T47D (cell line): ENCODE results near the gene ETS2.
A peak's percentile ranks its signal among the peaks of the same experiment; 100 is the strongest.

Experiments used
- DNase-seq, 2 experiments: peaks; one replicate each; pipeline versions ENCODE4 v3.0.0 to v3.0.0-alpha.2; 2011 to 2012; ENCODE audit warnings: low read depth in 1 of 2, low spot score in 1 of 2
- JUND ChIP-seq: IDR thresholded peaks from 2 replicates; pipeline ENCODE4 v1.6.1; 2012; ENCODE audit warnings: low read depth
- in situ Hi-C: cut with HindIII; loops from 2 replicates; pipeline ENCODE4 v1.10.0; 2016; ENCODE audit warnings: low sequenced_read_pairs, low pct_unique_long_range_greater_than_20kb

The ETS2 gene

GRCh38 chr21:38805328-38806152 lies at the start of gene ETS2:
TSS of gene ETS2 (plus strand) at chr21:38805929. CDS start at chr21:38810035, 4,106 bp downstream.
- in situ Hi-C loops: no loop called here

GRCh38 chr21:38756746-38757145 lies 49.0 kb upstream of the ETS2 start:
- in situ Hi-C loops: no loop called here

More at GRCh38 chr21:38805328-38806152, at the start of gene ETS2:
- TF ChIP-seq JUND: no peak
- DNase-seq: peak; percentile 89 to 95

GRCh38 chr21:38758501-38759214 lies 47.1 kb upstream of the ETS2 start:
- DNase-seq: no peak
- in situ Hi-C loops: no loop called here
- no peak for TF ChIP-seq JUND

More at GRCh38 chr21:38756746-38757145, 49.0 kb upstream of the ETS2 start:
- DNase-seq: no peak
- no peak for TF ChIP-seq JUND

- DNase-seq: no peak
- in situ Hi-C loops: no loop called here
- no peak for TF ChIP-seq JUND
Observed at GRCh38 chr21:38759413-38759812, 46.3 kb upstream of the ETS2 start.

- in situ Hi-C loops: no loop called here
- no peak for DNase-seq
- no peak for TF ChIP-seq JUND
Observed at GRCh38 chr21:38760017-38760761, 45.5 kb upstream of the ETS2 start.

GRCh38 chr21:38760762-38761155 lies 45.0 kb upstream of the ETS2 start:
- TF ChIP-seq JUND: no peak
- in situ Hi-C loops: no loop called here
- DNase-seq: no peak

GRCh38 chr21:38761531-38761930 lies 44.2 kb upstream of the ETS2 start:
- in situ Hi-C loops: no loop called here
- DNase-seq: no peak
- no peak for TF ChIP-seq JUND

GRCh38 chr21:38765056-38765455 lies 40.7 kb upstream of the ETS2 start:
- no peak for DNase-seq
- TF ChIP-seq JUND: no peak
- in situ Hi-C loops: no loop called here

GRCh38 chr21:38766987-38767722 lies 38.6 kb upstream of the ETS2 start:
- no peak for TF ChIP-seq JUND
- in situ Hi-C loops: no loop called here
- DNase-seq: no peak

GRCh38 chr21:38768471-38769063 lies 37.2 kb upstream of the ETS2 start:
- no peak for TF ChIP-seq JUND
- in situ Hi-C loops: no loop called here
- DNase-seq: no peak

GRCh38 chr21:38769191-38769780 lies 36.4 kb upstream of the ETS2 start:
- no peak for DNase-seq
- in situ Hi-C loops: no loop called here
- TF ChIP-seq JUND: no peak

GRCh38 chr21:38770660-38771059 lies 35.1 kb upstream of the ETS2 start:
- DNase-seq: no peak
- in situ Hi-C loops: no loop called here
- TF ChIP-seq JUND: no peak
